Thyroid gland (tissue), 4 donors: ENCODE measurements around the gene OR9A4. TPM values are rescaled to one million over a fixed set of nuclear protein-coding genes. Genes with fewer than 3 reads are reported as not detected.

Experiments used
- DNase-seq, 2 donors: peaks; one replicate each; pipeline ENCODE4 v3.0.0-alpha.2; 2019
- H3K27ac ChIP-seq, 3 donors: fragments of 200-600 bp; sonication (generic); 1 replicate in 2 of 3; 2 replicates in 1 of 3; pipeline ENCODE4 v1.5.1; 2016 to 2019; ENCODE audit warnings: mild to moderate bottlenecking in 1 of 3, moderate library complexity in 1 of 3
- H3K27me3 ChIP-seq: fragments of 200-600 bp; sonication (generic); one replicate; pipeline ENCODE4 v1.5.1; 2019
- H3K36me3 ChIP-seq, 2 donors: fragments of 200-600 bp; sonication (generic); one replicate each; pipeline ENCODE4 v1.5.1; 2016 to 2019
- H3K4me1 ChIP-seq, 2 donors: fragments of 200-600 bp; sonication (generic); one replicate each; pipeline ENCODE4 v1.5.1; 2017 to 2019
- H3K4me3 ChIP-seq, 3 donors: fragments of 200-600 bp; sonication (generic); replicated peaks in 1 of 3; 1 replicate in 2 of 3; 2 replicates in 1 of 3; pipeline ENCODE4 v1.5.1; 2016; ENCODE audit warnings: mild to moderate bottlenecking in 1 of 3
- H3K9me3 ChIP-seq: fragments of 200-600 bp; sonication (generic); one replicate; pipeline ENCODE4 v1.5.1; 2017
- POLR2A ChIP-seq, 2 donors: fragments of 450-650 bp; IDR thresholded peaks; one replicate each; pipeline ENCODE4 v1.6.1; 2017; ENCODE audit warnings: antibody characterized with exemption in 2 of 2, mild to moderate bottlenecking in 2 of 2, moderate library complexity in 1 of 2
- WGBS, 2 donors: methylation state at CpG; one replicate each; pipeline ENCODE4 v1.1.5; 2017; 5-methylcytosine and 5-hydroxymethylcytosine counted together
- intact Hi-C: fragments of 100-400 bp; cut with DNase I; formaldehyde crosslinking; loops from one replicate; pipeline ENCODE4 v1.15.1; 2023
- total RNA-seq, 4 donors: library from RNA; depleted of rRNA; stranded (reverse); fragments of >200 nt; gene quantifications; one replicate each; pipeline ENCODE4 v1.2.3, GENCODE V29; 2016
- TF ChIP-seq, protein P1 (sequence below), 6 experiments: fragments of 200-600 bp in 3 of 6; fragments of 450-650 bp in 3 of 6; sonication (generic) in 3 of 6; IDR thresholded peaks; one replicate each; pipeline ENCODE4 v1.5.1; 2016 to 2019; ENCODE audit warnings: antibody characterized with exemption in 6 of 6, mild to moderate bottlenecking in 2 of 6, inconsistent platforms in 1 of 6, moderate library complexity in 1 of 6

The OR9A4 gene, protein sequence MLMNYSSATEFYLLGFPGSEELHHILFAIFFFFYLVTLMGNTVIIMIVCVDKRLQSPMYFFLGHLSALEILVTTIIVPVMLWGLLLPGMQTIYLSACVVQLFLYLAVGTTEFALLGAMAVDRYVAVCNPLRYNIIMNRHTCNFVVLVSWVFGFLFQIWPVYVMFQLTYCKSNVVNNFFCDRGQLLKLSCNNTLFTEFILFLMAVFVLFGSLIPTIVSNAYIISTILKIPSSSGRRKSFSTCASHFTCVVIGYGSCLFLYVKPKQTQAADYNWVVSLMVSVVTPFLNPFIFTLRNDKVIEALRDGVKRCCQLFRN
- not detected for total RNA-seq

DNA sequence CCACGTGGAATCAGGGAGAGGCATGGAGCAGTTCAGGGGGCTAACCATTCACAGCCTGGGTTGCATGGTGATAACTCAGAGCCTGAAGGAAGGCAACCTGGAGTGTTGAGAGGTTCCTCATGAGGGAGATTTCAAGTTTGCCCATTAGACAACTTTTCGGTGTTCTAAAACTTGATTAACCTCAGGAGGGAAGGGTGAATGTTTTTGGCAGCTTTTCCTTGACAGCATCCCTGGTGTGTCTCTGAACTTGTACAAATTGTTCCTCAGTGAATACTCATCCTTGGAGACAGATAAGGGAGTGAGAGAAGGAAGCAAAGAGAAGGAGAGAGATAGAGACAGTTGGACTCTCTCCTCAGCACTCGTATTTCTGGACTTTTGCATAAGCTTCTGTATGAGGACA lies at the start of gene OR9A4:
TSS of gene OR9A4 (plus strand) at position 301 of the 400 bp plus-strand sequence. CDS start 2,477 bp downstream, outside the sequence.
- Histone ChIP-seq H3K27ac (no peak within 1 kb of the TSS), H3K4me1 (no peaks in the 10 kb centered on the region), H3K36me3 (no peaks in the 10 kb centered on the region), H3K4me3 (no peak within 1 kb of the TSS), H3K9me3 (no peaks in the 10 kb centered on the region), H3K27me3 (no peaks in the 10 kb centered on the region)
- DNase-seq: no peak
- intact Hi-C loops: no loop called here
- TF ChIP-seq, protein P1, sequence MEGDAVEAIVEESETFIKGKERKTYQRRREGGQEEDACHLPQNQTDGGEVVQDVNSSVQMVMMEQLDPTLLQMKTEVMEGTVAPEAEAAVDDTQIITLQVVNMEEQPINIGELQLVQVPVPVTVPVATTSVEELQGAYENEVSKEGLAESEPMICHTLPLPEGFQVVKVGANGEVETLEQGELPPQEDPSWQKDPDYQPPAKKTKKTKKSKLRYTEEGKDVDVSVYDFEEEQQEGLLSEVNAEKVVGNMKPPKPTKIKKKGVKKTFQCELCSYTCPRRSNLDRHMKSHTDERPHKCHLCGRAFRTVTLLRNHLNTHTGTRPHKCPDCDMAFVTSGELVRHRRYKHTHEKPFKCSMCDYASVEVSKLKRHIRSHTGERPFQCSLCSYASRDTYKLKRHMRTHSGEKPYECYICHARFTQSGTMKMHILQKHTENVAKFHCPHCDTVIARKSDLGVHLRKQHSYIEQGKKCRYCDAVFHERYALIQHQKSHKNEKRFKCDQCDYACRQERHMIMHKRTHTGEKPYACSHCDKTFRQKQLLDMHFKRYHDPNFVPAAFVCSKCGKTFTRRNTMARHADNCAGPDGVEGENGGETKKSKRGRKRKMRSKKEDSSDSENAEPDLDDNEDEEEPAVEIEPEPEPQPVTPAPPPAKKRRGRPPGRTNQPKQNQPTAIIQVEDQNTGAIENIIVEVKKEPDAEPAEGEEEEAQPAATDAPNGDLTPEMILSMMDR (IDR thresholded peaks at IDR 0.05): no peak
- TF ChIP-seq POLR2A (IDR thresholded peaks at IDR 0.05): no peak
- WGBS, 2 donors: 73 to 79% methylated on average over 3 of the region's 3 CpGs

DNA sequence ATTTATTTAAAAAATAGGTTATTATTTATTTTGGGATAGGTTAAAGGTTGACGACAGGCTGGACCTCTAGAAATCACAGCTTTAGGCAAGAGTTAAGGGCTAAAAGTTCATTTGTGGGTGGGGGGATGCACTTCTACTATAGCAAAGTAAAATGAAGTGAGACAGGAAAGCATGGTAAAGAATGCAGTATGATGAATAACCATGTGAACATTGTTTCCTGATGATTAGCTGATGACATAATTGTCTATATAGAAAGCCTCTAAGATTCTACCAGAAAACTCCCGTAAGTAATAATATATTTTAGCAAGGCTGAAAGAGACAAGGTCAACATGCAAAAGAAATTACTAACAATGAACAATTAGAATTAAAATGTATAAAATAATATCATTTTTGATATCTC lies 49.2 kb upstream of the OR9A4 start:
- no peak for TF ChIP-seq POLR2A (IDR thresholded peaks at IDR 0.05)
- TF ChIP-seq, protein P1 (IDR thresholded peaks at IDR 0.05): no peak
- intact Hi-C loops: no loop called here
- H3K36me3 ChIP-seq: no peaks in the 10 kb centered on the region
- DNase-seq: no peak
- peaks cover 5 to 11% of the 10 kb centered on the region in 2 donors for H3K4me1 ChIP-seq
- H3K27me3 ChIP-seq: no peaks in the 10 kb centered on the region
- 86 to 92% methylated on average over 2 of the region's 2 CpGs for WGBS, 2 donors
- no peak overlapping the region for H3K4me3 ChIP-seq
- no peaks in the 10 kb centered on the region for H3K9me3 ChIP-seq
- no peak overlapping the region for H3K27ac ChIP-seq

DNA sequence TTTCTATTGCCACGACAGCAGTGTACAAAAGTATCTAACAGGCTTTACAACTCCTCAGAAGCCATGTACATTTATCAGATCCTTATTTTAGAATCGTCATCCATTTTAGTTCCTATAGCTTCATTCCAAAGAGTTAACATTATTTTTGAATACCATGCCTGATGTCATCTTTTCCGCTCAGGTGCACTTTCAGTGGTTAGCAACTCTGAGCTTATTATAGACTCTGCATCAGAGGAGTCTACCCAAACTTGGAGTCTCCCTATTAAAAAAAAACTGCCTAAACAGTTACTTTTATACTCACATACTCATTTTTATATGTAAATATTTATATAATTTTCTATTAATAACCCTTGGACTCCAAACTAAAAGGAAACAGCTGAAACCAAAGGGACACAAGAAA lies 43.3 kb upstream of the OR9A4 start:
- Histone ChIP-seq H3K27me3 (no peaks in the 10 kb centered on the region), H3K4me1 (no peaks in the 10 kb centered on the region), H3K27ac (no peak overlapping the region), H3K9me3 (no peaks in the 10 kb centered on the region), H3K4me3 (no peak overlapping the region), H3K36me3 (no peaks in the 10 kb centered on the region)
- TF ChIP-seq POLR2A (IDR thresholded peaks at IDR 0.05): no peak
- TF ChIP-seq, protein P1 (IDR thresholded peaks at IDR 0.05): no peak
- intact Hi-C loops: no loop called here
- no peak for DNase-seq
- 90 to 95% methylated on average over 3 of the region's 3 CpGs for WGBS, 2 donors

DNA sequence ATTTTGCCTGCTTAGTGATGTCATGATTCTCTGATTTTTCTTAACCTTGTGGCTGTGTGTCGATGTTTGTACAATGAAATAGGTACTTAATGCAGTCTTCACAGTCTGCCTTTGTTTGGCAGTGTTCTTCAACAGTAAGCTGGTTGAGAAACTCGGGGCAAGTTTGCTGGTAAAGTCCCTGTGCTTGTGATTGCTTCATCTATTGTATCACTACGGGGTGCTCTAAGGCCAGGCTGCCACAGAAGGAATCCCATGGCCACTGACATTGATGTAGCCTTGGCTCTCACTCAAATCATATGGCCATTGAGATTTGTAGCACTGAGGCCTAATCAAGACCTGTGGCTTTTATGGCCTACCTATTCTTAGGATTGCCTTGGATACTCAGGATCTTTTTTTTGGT lies 41.4 kb upstream of the OR9A4 start:
- no peaks in the 10 kb centered on the region for H3K9me3 ChIP-seq
- H3K4me1 ChIP-seq: no peaks in the 10 kb centered on the region
- no peaks in the 10 kb centered on the region for H3K27me3 ChIP-seq
- H3K4me3 ChIP-seq: no peak overlapping the region
- intact Hi-C loops: no loop called here
- WGBS, 2 donors: 59 to 66% methylated on average over 3 of the region's 3 CpGs
- DNase-seq: no peak
- H3K36me3 ChIP-seq: no peaks in the 10 kb centered on the region
- TF ChIP-seq, protein P1 (IDR thresholded peaks at IDR 0.05): no peak
- TF ChIP-seq POLR2A (IDR thresholded peaks at IDR 0.05): no peak
- no peak overlapping the region for H3K27ac ChIP-seq

DNA sequence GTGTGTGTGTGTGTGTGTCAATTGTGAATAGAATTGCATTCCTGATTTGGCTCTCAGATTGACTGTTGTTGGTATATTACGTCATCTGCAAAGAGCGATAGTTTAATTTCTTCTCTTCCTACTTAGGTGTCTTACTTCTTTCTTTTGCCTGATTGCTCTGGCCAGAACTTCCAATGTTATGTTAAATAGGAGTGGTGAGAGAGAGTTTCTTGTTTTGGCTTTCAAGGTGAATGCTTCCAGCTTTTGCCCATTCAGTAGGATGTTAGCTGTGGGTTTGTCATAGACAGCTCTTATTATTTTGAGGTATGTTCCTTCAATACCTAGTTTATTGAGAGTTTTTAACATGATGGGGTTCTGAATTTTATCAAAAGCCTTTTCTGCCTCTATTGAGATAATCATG lies 40.7 kb upstream of the OR9A4 start:
- H3K36me3 ChIP-seq: no peaks in the 10 kb centered on the region
- H3K27me3 ChIP-seq: no peaks in the 10 kb centered on the region
- no peak for DNase-seq

More for the DNA sequence above, 40.7 kb upstream of the OR9A4 start:
- H3K9me3 ChIP-seq: no peaks in the 10 kb centered on the region
- H3K4me3 ChIP-seq: no peak overlapping the region
- no peak overlapping the region for H3K27ac ChIP-seq
- 78 to 90% methylated on average over 2 of the region's 2 CpGs for WGBS, 2 donors
- intact Hi-C loops: no loop called here
- TF ChIP-seq POLR2A (IDR thresholded peaks at IDR 0.05): no peak
- TF ChIP-seq, protein P1 (IDR thresholded peaks at IDR 0.05): no peak
- H3K4me1 ChIP-seq: no peaks in the 10 kb centered on the region
